Stimulated activated CD4-positive, alpha-beta T cell treated with anti-CD3 and anti-CD28 coated beads, Interleukin-2, amount 100 ng/mL, for 4 hours (primary cell): Measurements from ENCODE around the gene CFAP20DC.

ENCODE experiments used
- DNase-seq: peaks from one replicate; pipeline ENCODE4 v3.0.0-alpha.2; 2020; ENCODE audit warnings: low read depth

Gene CFAP20DC

DNA sequence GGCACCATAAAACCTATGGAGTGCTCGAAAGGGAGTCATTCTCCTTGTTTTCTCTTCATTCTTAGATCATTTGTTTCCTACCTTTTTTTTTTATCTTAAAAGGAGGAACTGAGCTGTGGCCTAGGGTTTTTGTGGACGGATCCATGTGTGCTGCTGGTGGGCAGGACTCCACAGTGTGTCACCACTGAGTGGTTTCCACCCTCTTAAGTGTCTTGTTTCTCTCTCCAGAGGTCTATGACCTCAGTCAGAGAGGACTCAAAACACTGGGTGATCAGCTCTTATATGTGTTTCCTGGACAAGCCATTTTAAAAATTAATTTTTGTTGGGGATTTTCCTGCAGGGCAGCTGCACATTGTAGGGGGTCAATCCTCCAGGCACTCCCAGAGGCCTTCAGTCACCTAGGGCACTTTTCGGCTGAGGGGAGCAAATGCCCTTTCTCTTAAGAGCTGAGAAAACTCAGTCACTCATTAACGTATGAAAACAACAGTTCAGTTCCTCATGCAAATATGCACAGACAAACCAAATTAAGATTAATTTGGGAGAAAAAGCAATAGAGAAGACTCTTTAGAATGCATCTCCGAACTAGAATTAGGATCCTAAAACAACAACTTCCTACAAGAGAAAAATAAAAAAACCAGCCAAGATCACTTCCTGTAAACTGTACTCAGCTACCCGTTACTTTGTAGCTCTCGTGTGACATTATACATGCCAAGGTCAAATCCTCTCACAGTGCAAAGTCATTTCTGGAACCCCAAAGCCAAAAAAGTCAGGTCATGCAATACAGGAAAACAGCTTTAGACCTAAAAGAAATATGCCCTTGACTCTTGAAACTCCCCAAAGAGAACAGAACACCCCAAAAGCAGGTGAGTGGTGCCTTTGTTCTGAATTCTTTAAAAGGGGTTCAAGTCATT is 355.6 kb downstream of the CFAP20DC start:
- no peak for DNase-seq

DNA sequence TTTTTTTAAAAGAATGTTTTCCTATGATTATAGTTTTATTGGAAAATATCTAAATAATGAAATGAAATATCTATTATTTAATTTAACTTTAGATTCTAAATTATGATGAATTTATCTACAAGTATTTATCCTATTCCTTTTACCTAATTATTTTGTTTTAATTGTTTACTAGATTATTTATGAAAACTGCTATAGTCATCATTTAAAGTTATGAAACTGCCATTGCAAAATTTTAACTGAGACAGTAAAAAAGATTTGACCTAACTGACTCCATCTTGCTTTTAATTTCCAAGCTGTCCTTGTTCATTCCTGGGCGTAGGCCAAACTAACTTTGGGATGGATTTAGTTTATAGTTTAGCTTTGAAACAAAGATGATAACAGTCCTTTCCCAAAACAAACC is 357.3 kb downstream of the CFAP20DC start:
- DNase-seq: no peak
